ENCODE results near the gene MIB1. TPM values are rescaled to one million over a fixed set of nuclear protein-coding genes. Genes with fewer than 3 reads are reported as not detected.

MIB1 gene
- total RNA-seq, 1 experiment from 2014 or later = 66.3 TPM

DNA sequence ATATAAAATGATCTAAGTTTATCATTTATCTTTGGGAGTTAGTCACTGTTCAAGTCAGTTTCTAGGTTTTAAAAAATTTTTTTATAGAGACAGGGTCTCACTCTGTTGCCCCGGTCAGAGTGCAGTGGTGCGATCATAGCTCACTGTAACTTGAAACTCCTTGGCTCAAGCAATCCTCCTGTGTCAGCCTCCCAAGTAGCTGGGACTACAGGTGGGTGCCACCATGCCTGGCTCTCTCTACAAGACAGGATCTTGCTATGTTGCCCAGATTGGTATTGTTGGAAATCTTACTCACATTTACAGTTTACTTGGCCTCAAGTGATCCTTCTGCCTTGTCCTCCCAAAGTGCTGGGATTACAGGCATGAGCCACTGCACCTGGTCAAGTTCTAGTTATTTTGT is 74.5 kb downstream of the MIB1 start:
- POLR2A ChIA-PET = interaction anchor here (0.6 kb wide), 1 partner anchor 31 kb away, joined by 10 read pairs; no protein-coding TSS in a partner anchor
- no peaks in the 10 kb centered on the region for H3K9me3 ChIP-seq (ENCODE audit: control insufficient read depth, insufficient read depth, low read depth, low read length)
- no peak for DNase-seq (ENCODE audit: low read depth, low spot score)
- BruUV-seq (replicated peaks) = no TSS peak
- no peak overlapping the region for H3K4me3 ChIP-seq (ENCODE audit: low read depth in 2 of 2, low read length in 2 of 2)
- H3K4me1 ChIP-seq (ENCODE audit: control insufficient read depth, insufficient read depth, low read length) = no peaks in the 10 kb centered on the region
- peaks cover 3% of the 10 kb centered on the region; the same call in 1 of the 2 replicates for H3K36me3 ChIP-seq (ENCODE audit: control insufficient read depth, insufficient read depth, low read length)
- in situ Hi-C loops (cut with HindIII; ENCODE audit: low pct_unique_long_range_greater_than_20kb, low sequenced_read_pairs) (no loop called here), intact Hi-C loops (cut with micrococcal nuclease; ENCODE audit: unreplicated experiment) (no loop called here)
- H3K27ac ChIP-seq (ENCODE audit: low read length) = no peak overlapping the region
- ATAC-seq = no peak
- CTCF ChIA-PET = interaction anchor here (0.6 kb wide), 1 partner anchor 102 kb away, joined by 3 read pairs; no protein-coding TSS in a partner anchor
- TF ChIP-seq SIN3A (IDR thresholded peaks at IDR 0.05; ENCODE audit: borderline replicate concordance, insufficient read depth, low read depth, low read length) = no peak
- TF ChIP-seq POLR2AphosphoS5 (IDR thresholded peaks at IDR 0.05; ENCODE audit: low read depth, low read length) = no peak
- no peak for TF ChIP-seq CTCF (IDR thresholded peaks at IDR 0.05)
- TF ChIP-seq, protein P1, sequence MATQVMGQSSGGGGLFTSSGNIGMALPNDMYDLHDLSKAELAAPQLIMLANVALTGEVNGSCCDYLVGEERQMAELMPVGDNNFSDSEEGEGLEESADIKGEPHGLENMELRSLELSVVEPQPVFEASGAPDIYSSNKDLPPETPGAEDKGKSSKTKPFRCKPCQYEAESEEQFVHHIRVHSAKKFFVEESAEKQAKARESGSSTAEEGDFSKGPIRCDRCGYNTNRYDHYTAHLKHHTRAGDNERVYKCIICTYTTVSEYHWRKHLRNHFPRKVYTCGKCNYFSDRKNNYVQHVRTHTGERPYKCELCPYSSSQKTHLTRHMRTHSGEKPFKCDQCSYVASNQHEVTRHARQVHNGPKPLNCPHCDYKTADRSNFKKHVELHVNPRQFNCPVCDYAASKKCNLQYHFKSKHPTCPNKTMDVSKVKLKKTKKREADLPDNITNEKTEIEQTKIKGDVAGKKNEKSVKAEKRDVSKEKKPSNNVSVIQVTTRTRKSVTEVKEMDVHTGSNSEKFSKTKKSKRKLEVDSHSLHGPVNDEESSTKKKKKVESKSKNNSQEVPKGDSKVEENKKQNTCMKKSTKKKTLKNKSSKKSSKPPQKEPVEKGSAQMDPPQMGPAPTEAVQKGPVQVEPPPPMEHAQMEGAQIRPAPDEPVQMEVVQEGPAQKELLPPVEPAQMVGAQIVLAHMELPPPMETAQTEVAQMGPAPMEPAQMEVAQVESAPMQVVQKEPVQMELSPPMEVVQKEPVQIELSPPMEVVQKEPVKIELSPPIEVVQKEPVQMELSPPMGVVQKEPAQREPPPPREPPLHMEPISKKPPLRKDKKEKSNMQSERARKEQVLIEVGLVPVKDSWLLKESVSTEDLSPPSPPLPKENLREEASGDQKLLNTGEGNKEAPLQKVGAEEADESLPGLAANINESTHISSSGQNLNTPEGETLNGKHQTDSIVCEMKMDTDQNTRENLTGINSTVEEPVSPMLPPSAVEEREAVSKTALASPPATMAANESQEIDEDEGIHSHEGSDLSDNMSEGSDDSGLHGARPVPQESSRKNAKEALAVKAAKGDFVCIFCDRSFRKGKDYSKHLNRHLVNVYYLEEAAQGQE (IDR thresholded peaks at IDR 0.05; ENCODE audit: insufficient read depth in 1 of 2, low read depth in 2 of 2, low read length in 1 of 2) = no peak
- no peak for TF ChIP-seq TCF7L2 (IDR thresholded peaks at IDR 0.05; ENCODE audit: low read depth, low read length)
- H3K27me3 ChIP-seq (ENCODE audit: control insufficient read depth, insufficient read depth, low read length) = no peaks in the 10 kb centered on the region

- no peak overlapping the region for H3K27ac ChIP-seq (ENCODE audit: low read length)
- ChIA-PET POLR2A (no interaction called here), CTCF (no interaction called here)
- H3K4me3 ChIP-seq (ENCODE audit: low read depth in 2 of 2, low read length in 2 of 2) = no peak overlapping the region
- intact Hi-C loops (cut with micrococcal nuclease; ENCODE audit: unreplicated experiment) = no loop called here
- BruUV-seq (replicated peaks) = no TSS peak
- peaks cover 8% of the 10 kb centered on the region; the same call in 1 of the 2 replicates for H3K36me3 ChIP-seq (ENCODE audit: control insufficient read depth, insufficient read depth, low read length)
- no peak for ATAC-seq
- in situ Hi-C loops (cut with HindIII; ENCODE audit: low pct_unique_long_range_greater_than_20kb, low sequenced_read_pairs) = no loop called here
- DNase-seq (ENCODE audit: low read depth, low spot score) = no peak
- H3K4me1 ChIP-seq (ENCODE audit: control insufficient read depth, insufficient read depth, low read length) = no peaks in the 10 kb centered on the region
- no peaks in the 10 kb centered on the region for H3K27me3 ChIP-seq (ENCODE audit: control insufficient read depth, insufficient read depth, low read length)
- TF ChIP-seq SIN3A (IDR thresholded peaks at IDR 0.05; ENCODE audit: borderline replicate concordance, insufficient read depth, low read depth, low read length) = no peak
- peak; percentile 62; the same call in 1 of the 2 replicates for TF ChIP-seq CTCF (IDR thresholded peaks at IDR 0.05)
- TF ChIP-seq TCF7L2 (IDR thresholded peaks at IDR 0.05; ENCODE audit: low read depth, low read length) = no peak
- TF ChIP-seq POLR2AphosphoS5 (IDR thresholded peaks at IDR 0.05; ENCODE audit: low read depth, low read length) = no peak
- no peaks in the 10 kb centered on the region for H3K9me3 ChIP-seq (ENCODE audit: control insufficient read depth, insufficient read depth, low read depth, low read length)
These were observed 79.6 kb downstream of the MIB1 start for GRCh38 chr18:21820033-21820810.
